Keratinocyte (primary cell): ENCODE data around the gene DYNC2I2.

Source experiments
- CTCF ChIP-seq, 3 experiments: IDR thresholded peaks in 1 of 3; conservative IDR thresholded peaks in 1 of 3; optimal IDR thresholded peaks in 1 of 3; 2 replicates in 2 of 3; 3 replicates in 1 of 3; pipeline versions ENCODE3 to v1.5.1; 2011; ENCODE audit warnings: low read length in 3 of 3, mild to moderate bottlenecking in 3 of 3, moderate library complexity in 2 of 3, control low read depth in 1 of 3, inconsistent platforms in 1 of 3; ENCODE audit not compliant: insufficient read depth in 2 of 3; ENCODE audit errors: extremely low read depth in 1 of 3
- EZH2 ChIP-seq: IDR thresholded peaks from one replicate; pipeline ENCODE4 v1.6.1; 2012; ENCODE audit warnings: inconsistent platforms, mild to moderate bottlenecking, low read length, moderate library complexity

- TF ChIP-seq CTCF (optimal IDR thresholded peaks at IDR 0.05 in 1 of 3, IDR thresholded peaks at IDR 0.05 in 1 of 3, conservative IDR thresholded peaks at IDR 0.05 in 1 of 3; ENCODE audit: extremely low read depth in 1 of 3, insufficient read depth in 2 of 3, low read length in 3 of 3) (no peak), EZH2 (no peak)
Observed at GRCh38 chr9:128593039-128593438, 63.6 kb downstream of the DYNC2I2 start.
